GM19397 (cell line): Measurements from ENCODE around the gene TEX19.

Experiments used
- ATAC-seq: cut with Tn5 transposase; IDR thresholded peaks from one replicate; pipeline ENCODE4 v1.9.1; 2021; ENCODE audit warnings: mild to moderate bottlenecking, moderate library complexity; ENCODE audit not compliant: unreplicated experiment

TEX19 gene

GRCh38 chr17:82358465-82359350 is at the start of gene TEX19:
Gene TEX19 (plus strand): TSS chr17:82359247. CDS start chr17:82362151, 2,904 bp downstream.
- no peak for ATAC-seq

- no peak for ATAC-seq
These were observed 49.1 kb upstream of the TEX19 start for GRCh38 chr17:82309656-82310570.

GRCh38 chr17:82310877-82311276 is 48.2 kb upstream of the TEX19 start:
- ATAC-seq = no peak

GRCh38 chr17:82311971-82312370 is 47.1 kb upstream of the TEX19 start:
- no peak for ATAC-seq

GRCh38 chr17:82313195-82314011 is 45.6 kb upstream of the TEX19 start:
- ATAC-seq = no peak

- no peak for ATAC-seq
These were observed 44.9 kb upstream of the TEX19 start for GRCh38 chr17:82314012-82314726.

GRCh38 chr17:82314727-82315605 is 44.1 kb upstream of the TEX19 start:
- no peak for ATAC-seq

- ATAC-seq = no peak
These were observed 43.2 kb upstream of the TEX19 start for GRCh38 chr17:82315703-82316358.

- ATAC-seq = no peak
These were observed 42.2 kb upstream of the TEX19 start for GRCh38 chr17:82316651-82317393.

- no peak for ATAC-seq
These were observed 41.5 kb upstream of the TEX19 start, which contains the start of gene CD7 for GRCh38 chr17:82317394-82318168. Gene CD7 (minus strand): TSS chr17:82317608. CDS start chr17:82317495, 113 bp downstream.

- no peak for ATAC-seq
These were observed 40.9 kb upstream of the TEX19 start for GRCh38 chr17:82318169-82318498.

GRCh38 chr17:82318772-82319606 is 40.1 kb upstream of the TEX19 start:
- no peak for ATAC-seq

GRCh38 chr17:82319619-82320062 is 39.4 kb upstream of the TEX19 start:
- ATAC-seq = no peak

- no peak for ATAC-seq
These were observed 38.8 kb upstream of the TEX19 start for GRCh38 chr17:82320140-82320840.
